GM18526 (cell line): ENCODE data around the gene TEAD2.

Experiments used
- POLR2A ChIP-seq: IDR thresholded peaks from 3 replicates; pipeline ENCODE4 v1.6.1; 2011; ENCODE audit not compliant: insufficient read length; ENCODE audit errors: extremely low read depth

The TEAD2 gene

GRCh38 chr19:49342291-49342721, 19.9 kb downstream of the TEAD2 start:
- TF ChIP-seq POLR2A, result no peak

GRCh38 chr19:49340865-49341718, 21.1 kb downstream of the TEAD2 start:
- TF ChIP-seq POLR2A, result peak; percentile 25

- TF ChIP-seq POLR2A, result no peak
Observed at GRCh38 chr19:49340069-49340864, 21.9 kb downstream of the TEAD2 start.

GRCh38 chr19:49339301-49340068, 22.7 kb downstream of the TEAD2 start:
- TF ChIP-seq POLR2A, result no peak

GRCh38 chr19:49338691-49339300, 23.4 kb downstream of the TEAD2 start:
- no peak for TF ChIP-seq POLR2A

- no peak for TF ChIP-seq POLR2A
Observed at GRCh38 chr19:49338023-49338677, 24.1 kb downstream of the TEAD2 start.

- no peak for TF ChIP-seq POLR2A
Observed at GRCh38 chr19:49337267-49338022, 24.8 kb downstream of the TEAD2 start.

GRCh38 chr19:49336482-49337266, 25.5 kb downstream of the TEAD2 start:
- no peak for TF ChIP-seq POLR2A

GRCh38 chr19:49335784-49336481, 26.3 kb downstream of the TEAD2 start:
- no peak for TF ChIP-seq POLR2A

GRCh38 chr19:49335071-49335783, 27.0 kb downstream of the TEAD2 start, which contains the start of gene CD37:
TSS of gene CD37 (plus strand) at chr19:49335406. CDS start at chr19:49335541, 135 bp downstream.
- TF ChIP-seq POLR2A, result peak; percentile 85

- TF ChIP-seq POLR2A, result peak; percentile 88
Observed at GRCh38 chr19:49333811-49334288, 28.4 kb downstream of the TEAD2 start.

- TF ChIP-seq POLR2A, result no peak
Observed at GRCh38 chr19:49333418-49333805, 28.8 kb downstream of the TEAD2 start.

GRCh38 chr19:49331616-49332055, 30.6 kb downstream of the TEAD2 start:
- no peak for TF ChIP-seq POLR2A
